Measurements from ENCODE around the gene RAD54L.

- no peak for TF ChIP-seq TCF3 (IDR thresholded peaks at IDR 0.05; ENCODE audit: borderline replicate concordance, insufficient read depth, low read depth, low read length)
- TF ChIP-seq CTCF (IDR thresholded peaks at IDR 0.05 in 2 of 3, conservative IDR thresholded peaks at IDR 0.05 in 1 of 3; ENCODE audit: control insufficient read depth in 2 of 3, extremely low read depth in 1 of 3, insufficient read depth in 1 of 3, low read depth in 3 of 3, low read length in 3 of 3): no peak
- no peak for TF ChIP-seq SPI1 (IDR thresholded peaks at IDR 0.05; ENCODE audit: borderline replicate concordance, insufficient read depth, low read depth, low read length)
- no peak for TF ChIP-seq TAF1 (IDR thresholded peaks at IDR 0.05; ENCODE audit: borderline replicate concordance, low read depth, low read length)
- no peak for TF ChIP-seq RBBP5 (conservative IDR thresholded peaks at IDR 0.05)
- TF ChIP-seq BCL11A (IDR thresholded peaks at IDR 0.05; ENCODE audit: low read depth, low read length): no peak
- no peak for TF ChIP-seq BHLHE40 (IDR thresholded peaks at IDR 0.05; ENCODE audit: borderline replicate concordance in 1 of 2, low read depth in 2 of 2, low read length in 1 of 2)
- no peak for TF ChIP-seq SKIL (IDR thresholded peaks at IDR 0.05; ENCODE audit: low read depth, poor library complexity, severe bottlenecking)
- no peak for TF ChIP-seq STAT3 (IDR thresholded peaks at IDR 0.05; ENCODE audit: low read depth, low read length)
- TF ChIP-seq EP300 (IDR thresholded peaks at IDR 0.05; ENCODE audit: borderline replicate concordance in 1 of 2, control insufficient read depth in 1 of 2, low read depth in 2 of 2, low read length in 2 of 2): no peak
- TF ChIP-seq JUND (IDR thresholded peaks at IDR 0.05; ENCODE audit: low read depth, low read length): no peak
- TF ChIP-seq RFX5 (IDR thresholded peaks at IDR 0.05; ENCODE audit: low read depth, low read length): no peak
- no peak for TF ChIP-seq RAD21 (IDR thresholded peaks at IDR 0.05; ENCODE audit: insufficient read depth, low read depth, low read length)
Observed at GRCh38 chr1:46306159-46306530, 58.6 kb downstream of the RAD54L start.

All from GM12878 (cell line).